CD14-positive monocyte (primary cell): ENCODE results near the gene PPP1R1B. TPM values are rescaled to one million over a fixed set of nuclear protein-coding genes. Genes with fewer than 3 reads are reported as not detected.
A peak's percentile ranks its signal among the peaks of the same experiment; 100 is the strongest.

Experiments
- DNase-seq, 3 donors: peaks; one replicate each; pipeline ENCODE4 v3.0.0-alpha.2; 2011 to 2022
- H2AFZ ChIP-seq: 2 replicates; pipeline ENCODE4 v1.6.0; 2012; ENCODE audit warnings: mild to moderate bottlenecking, low read depth, low read length, inconsistent platforms; ENCODE audit not compliant: insufficient read depth, poor library complexity, severe bottlenecking
- H3K27ac ChIP-seq, 2 donors: 1 replicate in 1 of 2; 2 replicates in 1 of 2; pipeline ENCODE4 v1.5.1; 2012 to 2013; ENCODE audit warnings: low read length in 2 of 2, control low read depth in 1 of 2, inconsistent platforms in 1 of 2, low read depth in 1 of 2, mild to moderate bottlenecking in 1 of 2
- H3K27me3 ChIP-seq, 2 donors: one replicate each; pipeline versions ENCODE4 v1.6.0 to v1.6.1; 2011 to 2013; ENCODE audit warnings: low read length in 2 of 2; ENCODE audit not compliant: control insufficient read depth in 2 of 2, insufficient read depth in 2 of 2
- H3K36me3 ChIP-seq, 2 donors: replicated peaks in 1 of 2; 1 replicate in 1 of 2; 2 replicates in 1 of 2; pipeline versions ENCODE4 v1.5.1 to v1.6.1; 2012 to 2013; ENCODE audit warnings: low read length in 2 of 2, control low read depth in 1 of 2, inconsistent platforms in 1 of 2, mild to moderate bottlenecking in 1 of 2; ENCODE audit not compliant: insufficient read depth in 2 of 2, control insufficient read depth in 1 of 2
- H3K4me1 ChIP-seq, 2 donors: 1 replicate in 1 of 2; 2 replicates in 1 of 2; pipeline versions ENCODE4 v1.5.1 to v1.6.1; 2012 to 2013; ENCODE audit warnings: low read length in 2 of 2, control low read depth in 1 of 2, inconsistent platforms in 1 of 2, mild to moderate bottlenecking in 1 of 2, moderate library complexity in 1 of 2; ENCODE audit not compliant: insufficient read depth in 2 of 2, control insufficient read depth in 1 of 2
- H3K4me2 ChIP-seq: replicated peaks from 2 replicates; pipeline ENCODE3; 2012; ENCODE audit warnings: low read length, moderate library complexity, mild to moderate bottlenecking; ENCODE audit not compliant: poor library complexity, severe bottlenecking; ENCODE audit errors: extremely low read depth
- H3K4me3 ChIP-seq, 3 experiments: fragments of 200-600 bp in 1 of 3; sonication (generic) in 1 of 3; replicated peaks in 1 of 3; 1 replicate in 2 of 3; 2 replicates in 1 of 3; pipeline ENCODE4 v1.5.1; 2011 to 2013; ENCODE audit warnings: low read length in 3 of 3, mild to moderate bottlenecking in 3 of 3, control low read depth in 2 of 3, low read depth in 2 of 3, inconsistent platforms in 1 of 3, moderate library complexity in 1 of 3
- H3K79me2 ChIP-seq: 2 replicates; pipeline ENCODE4 v1.6.0; 2012; ENCODE audit warnings: mild to moderate bottlenecking, control low read depth, inconsistent platforms, low read length, moderate library complexity; ENCODE audit not compliant: insufficient read depth
- H3K9ac ChIP-seq: 2 replicates; pipeline ENCODE4 v1.6.0; 2017; ENCODE audit warnings: low read length, mild to moderate bottlenecking; ENCODE audit not compliant: insufficient read depth, poor library complexity, severe bottlenecking
- H3K9me3 ChIP-seq, 2 donors: replicated peaks in 1 of 2; 1 replicate in 1 of 2; 2 replicates in 1 of 2; pipeline versions ENCODE4 v1.5.1 to v1.6.1; 2012 to 2013; ENCODE audit warnings: low read length in 2 of 2, control low read depth in 1 of 2; ENCODE audit not compliant: control insufficient read depth in 1 of 2, insufficient read depth in 1 of 2
- H4K20me1 ChIP-seq: 2 replicates; pipeline ENCODE4 v1.6.0; 2012; ENCODE audit warnings: mild to moderate bottlenecking, low read length, control low read depth, moderate library complexity; ENCODE audit not compliant: insufficient read depth
- H3K27ac Mint-ChIP-seq, 7 donors: one replicate each; pipeline ENCODE4 v1.8.0; 2020; ENCODE audit warnings: mild to moderate bottlenecking in 7 of 7, mixed read lengths in 7 of 7, moderate library complexity in 6 of 7, inconsistent platforms in 2 of 7
- H3K27me3 Mint-ChIP-seq, 3 donors: one replicate each; pipeline ENCODE4 v1.8.0; 2021 to 2022; ENCODE audit warnings: low read depth in 3 of 3, mild to moderate bottlenecking in 3 of 3, mixed read lengths in 3 of 3, moderate library complexity in 3 of 3, inconsistent platforms in 1 of 3
- H3K36me3 Mint-ChIP-seq, 2 donors: one replicate each; pipeline ENCODE4 v1.8.0; 2020; ENCODE audit warnings: mixed read lengths in 2 of 2, inconsistent platforms in 1 of 2, mild to moderate bottlenecking in 1 of 2
- H3K4me1 Mint-ChIP-seq: one replicate; pipeline ENCODE4 v1.8.0; 2020; ENCODE audit warnings: mild to moderate bottlenecking, mixed read lengths
- H3K4me3 Mint-ChIP-seq, 2 donors: one replicate each; pipeline ENCODE4 v1.8.0; 2020; ENCODE audit warnings: mild to moderate bottlenecking in 2 of 2, mixed read lengths in 2 of 2, moderate library complexity in 1 of 2
- H3K9me3 Mint-ChIP-seq, 7 donors: one replicate each; pipeline ENCODE4 v1.8.0; 2020 to 2022; ENCODE audit warnings: mixed read lengths in 7 of 7, mild to moderate bottlenecking in 6 of 7, moderate library complexity in 6 of 7, inconsistent platforms in 2 of 7
- CTCF ChIP-seq: fragments of 200-600 bp; IDR thresholded peaks from one replicate; pipeline ENCODE4 v1.8.0; 2022; ENCODE audit warnings: antibody characterized with exemption, mild to moderate bottlenecking
- whole genome bisulfite sequencing: methylation state at CpG from one replicate; pipeline ENCODE4 v1.1.5; 2013; ENCODE audit warnings: missing lambda C conversion rate; ENCODE audit not compliant: insufficient coverage; 5-methylcytosine and 5-hydroxymethylcytosine counted together
- intact Hi-C, 2 donors: fragments of 100-400 bp; cut with micrococcal nuclease; formaldehyde crosslinking; loops; one replicate each; pipeline versions ENCODE4 v1.15.0 to v1.15.1; 2023
- polyA plus RNA-seq, 3 donors: library from polyadenylated mRNA; depleted of rRNA in 1 of 3; unstranded in 2 of 3; stranded (reverse) in 1 of 3; fragments of 300-500 nt in 2 of 3; fragments of >200 nt in 1 of 3; fragmentation: Illumina TruSeq in 2 of 3; gene quantifications; 1 replicate in 2 of 3; 2 replicates in 1 of 3; pipeline ENCODE4 v1.2.3, GENCODE V29; 2012 to 2021

The PPP1R1B gene
- polyA plus RNA-seq, 3 donors = 0.05 TPM; not detected in 2

GRCh38 chr17:39636927-39637736 is 10.4 kb downstream of the PPP1R1B start, which contains the start of gene STARD3:
Gene STARD3, plus strand, starts transcription at chr17:39637144. Its CDS starts 16,388 bp downstream, at chr17:39653532.
- Histone ChIP-seq H2AFZ (peak within 1 kb of the TSS; percentile 86), H3K9me3 (no peaks in the 10 kb centered on the region), H3K9ac (peak within 1 kb of the TSS; percentile 86), H3K4me1 (peaks cover 59 to 71% of the 10 kb centered on the region in 2 donors), H3K4me3 (peak within 1 kb of the TSS; percentile 85 to 90 (median 87)), H3K27me3 (peaks cover 0 to 4% of the 10 kb centered on the region in 2 donors), H3K4me2 (peak within 1 kb of the TSS; percentile 90), H3K36me3 (no peaks in the 10 kb centered on the region), H4K20me1 (peaks cover 44% of the 10 kb centered on the region), H3K79me2 (peaks cover 54% of the 10 kb centered on the region), H3K27ac (peak within 1 kb of the TSS; percentile 71 to 90)
- peaks cover 4 to 8% (median 8%) of the 10 kb centered on the region in 3 donors for H3K27me3 Mint-ChIP-seq
- H3K9me3 Mint-ChIP-seq = no peaks in the 10 kb centered on the region
- intact Hi-C loops = loop anchor here (5.0 kb wide), 3 partner anchors 50 to 115 kb away; partner anchors contain the start of genes MIEN1 (in 1 of the 2) and PGAP3 (in 1 of the 2)
- TF ChIP-seq CTCF = no peak
- peaks cover 5 to 15% of the 10 kb centered on the region in 2 donors for H3K36me3 Mint-ChIP-seq
- peak within 1 kb of the TSS; percentile 86 to 96 (median 93) for H3K27ac Mint-ChIP-seq
- peak; percentile 84 to 88 (median 85) for DNase-seq
- peak within 1 kb of the TSS; percentile 87 to 93 for H3K4me3 Mint-ChIP-seq
- WGBS = under 1% methylated on average over 60 of the region's 69 CpGs
- H3K4me1 Mint-ChIP-seq = peaks cover 64% of the 10 kb centered on the region

DNA sequence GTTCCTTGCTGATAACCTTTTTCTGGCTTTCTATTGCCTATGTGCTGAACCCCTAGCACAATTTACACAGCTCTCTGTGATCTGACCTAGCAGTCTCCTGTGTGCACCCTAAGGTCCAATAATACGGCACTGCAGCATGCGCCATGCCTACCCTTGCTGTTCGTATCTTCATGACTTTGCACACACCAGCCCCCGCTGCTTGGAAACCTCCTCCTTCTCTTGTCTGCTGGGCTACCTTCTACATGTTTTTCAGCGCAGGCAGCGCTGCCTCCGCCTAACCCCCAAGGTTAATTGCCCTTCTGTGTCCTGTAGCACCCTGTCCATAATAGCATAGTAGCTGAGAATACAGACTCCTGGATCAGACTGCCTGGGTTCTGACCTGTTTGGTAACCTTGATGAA is 11.6 kb downstream of the PPP1R1B start:
- Histone ChIP-seq H3K4me2 (peak overlapping the region; percentile 90), H3K4me3 (peak overlapping the region in 1 of 3 experiments; percentile 90), H3K27ac (peak overlapping the region in 1 of 2 donors; percentile 90), H3K79me2 (peaks cover 66% of the 10 kb centered on the region), H3K27me3 (no peaks in the 10 kb centered on the region), H3K4me1 (peaks cover 71 to 83% of the 10 kb centered on the region in 2 donors), H4K20me1 (peaks cover 56% of the 10 kb centered on the region), H3K9me3 (no peaks in the 10 kb centered on the region), H2AFZ (no peak overlapping the region), H3K9ac (peak overlapping the region; percentile 86), H3K36me3 (no peaks in the 10 kb centered on the region)
- H3K4me1 Mint-ChIP-seq = peaks cover 76% of the 10 kb centered on the region
- no peak for TF ChIP-seq CTCF
- H3K9me3 Mint-ChIP-seq = peaks cover 0 to 1% (median 0%) of the 10 kb centered on the region in 7 donors
- peaks cover 0 to 8% (median 5%) of the 10 kb centered on the region in 3 donors for H3K27me3 Mint-ChIP-seq
- 98% methylated on average over 7 of the region's 7 CpGs for WGBS
- H3K27ac Mint-ChIP-seq = peak overlapping the region in 5 of 7 donors; percentile 8 to 96 (median 91)
- DNase-seq = no peak
- H3K4me3 Mint-ChIP-seq = peak overlapping the region; percentile 87 to 93
- intact Hi-C loops = loop anchor here (5.0 kb wide), 3 partner anchors 49 to 114 kb away; partner anchors contain the start of genes MIEN1 (in 1 of the 2) and PGAP3 (in 1 of the 2)
- H3K36me3 Mint-ChIP-seq = peaks cover 5 to 15% of the 10 kb centered on the region in 2 donors
